NCI-H1105 (cell line): ENCODE measurements around the gene TRIM9.

ENCODE experiments used
- DNase-seq: peaks from one replicate; lab custom pipeline; 2025; lab: John Stamatoyannopoulos, UW

TRIM9 gene

GRCh38 chr14:51094901-51095853 is at the start of gene TRIM9:
TRIM9 (minus strand) TSS chr14:51095105; CDS start chr14:51094939, 166 bp downstream.
- peak; percentile 98 for DNase-seq

DNA sequence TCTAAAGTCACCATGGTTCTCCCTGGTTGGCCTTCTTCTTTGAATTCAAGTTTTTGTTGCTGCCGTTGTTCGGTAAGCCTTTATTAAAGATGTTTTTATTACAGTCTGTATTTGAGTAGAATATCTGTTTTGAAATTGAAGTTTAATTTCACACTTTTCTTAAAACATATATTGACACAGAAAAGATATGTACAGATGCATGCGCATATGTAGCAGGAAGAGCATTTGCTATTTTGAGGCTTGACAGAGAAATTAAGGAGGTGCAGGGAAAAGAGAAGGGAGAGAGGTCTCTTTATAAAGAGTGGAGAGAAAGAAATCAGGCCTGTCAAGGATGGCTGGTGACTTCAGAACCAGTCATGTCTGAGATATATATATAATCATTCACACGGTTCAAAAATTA is 46.0 kb upstream of the TRIM9 start:
- DNase-seq: no peak

GRCh38 chr14:51140338-51140737 is 45.4 kb upstream of the TRIM9 start:
- no peak for DNase-seq

- DNase-seq: no peak
These were observed 44.3 kb upstream of the TRIM9 start for GRCh38 chr14:51139121-51139681.

- DNase-seq: no peak
These were observed 43.6 kb upstream of the TRIM9 start for GRCh38 chr14:51138404-51139103.

- DNase-seq: no peak
These were observed 36.6 kb upstream of the TRIM9 start for GRCh38 chr14:51131516-51131915.

GRCh38 chr14:51129130-51129529 is 34.2 kb upstream of the TRIM9 start:
- DNase-seq: no peak

GRCh38 chr14:51124029-51124428 is 29.1 kb upstream of the TRIM9 start:
- DNase-seq: no peak

- no peak for DNase-seq
These were observed 26.2 kb upstream of the TRIM9 start for GRCh38 chr14:51121096-51121495.

- no peak for DNase-seq
These were observed 24.6 kb upstream of the TRIM9 start for GRCh38 chr14:51119411-51120051.

DNA sequence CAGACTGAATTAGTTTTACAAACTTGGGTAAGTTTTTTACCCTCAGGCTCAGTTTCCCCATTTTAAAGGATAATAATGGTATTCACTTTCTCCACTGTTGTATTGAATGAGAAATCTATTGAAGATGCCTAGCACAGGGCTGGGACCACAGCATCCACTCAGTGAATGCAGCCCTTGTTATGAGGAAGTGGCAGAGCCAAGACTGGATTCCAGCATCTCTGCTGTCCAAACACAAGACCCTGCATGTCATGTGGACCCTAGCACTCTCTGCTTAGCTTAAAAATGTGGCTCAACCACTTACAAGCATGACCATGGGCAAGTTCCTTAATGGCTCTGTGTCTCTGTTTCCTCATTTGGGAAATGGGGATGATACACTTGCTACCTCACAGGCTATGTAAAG is 24.1 kb upstream of the TRIM9 start:
- DNase-seq: no peak

DNA sequence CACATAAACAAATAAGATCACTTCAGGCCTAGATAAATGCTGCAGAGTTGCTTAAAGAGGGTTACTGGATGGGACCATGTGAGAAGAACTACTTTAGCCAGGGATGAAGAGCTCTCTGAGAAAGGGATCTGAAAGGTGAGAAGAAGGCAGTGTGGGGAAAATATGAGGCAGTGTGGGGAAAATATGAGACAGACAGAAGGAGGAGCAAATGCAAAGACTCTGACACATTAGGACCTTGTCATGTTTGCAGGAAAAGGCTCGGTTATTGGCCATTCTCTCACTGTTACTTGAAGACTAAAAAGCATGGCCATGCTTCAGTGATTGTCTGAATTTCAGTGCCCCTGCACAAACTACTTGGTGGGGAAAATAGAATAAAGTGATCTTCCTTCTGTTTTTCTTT is 22.7 kb upstream of the TRIM9 start:
- no peak for DNase-seq

- DNase-seq: no peak
These were observed 21.8 kb upstream of the TRIM9 start for GRCh38 chr14:51116682-51117081.

DNA sequence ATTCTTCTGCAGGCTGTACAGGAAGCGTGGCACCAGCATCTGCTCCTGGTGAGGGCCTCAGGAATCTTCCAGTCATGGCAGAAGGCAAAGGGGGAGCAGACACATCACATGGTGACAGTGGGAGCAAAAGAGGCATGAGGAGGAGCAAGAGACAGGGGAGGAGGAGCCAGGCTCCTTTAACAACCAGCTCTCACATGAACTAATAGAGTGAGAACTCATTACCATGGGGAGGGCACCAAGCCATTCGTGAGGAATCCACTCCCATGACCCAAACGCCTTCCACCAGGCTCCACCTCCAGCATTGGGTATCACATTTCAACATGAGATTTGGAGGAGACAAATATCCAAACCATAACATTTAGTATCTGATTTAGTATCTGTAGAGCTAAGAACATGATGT is 14.7 kb upstream of the TRIM9 start:
- DNase-seq: no peak

DNA sequence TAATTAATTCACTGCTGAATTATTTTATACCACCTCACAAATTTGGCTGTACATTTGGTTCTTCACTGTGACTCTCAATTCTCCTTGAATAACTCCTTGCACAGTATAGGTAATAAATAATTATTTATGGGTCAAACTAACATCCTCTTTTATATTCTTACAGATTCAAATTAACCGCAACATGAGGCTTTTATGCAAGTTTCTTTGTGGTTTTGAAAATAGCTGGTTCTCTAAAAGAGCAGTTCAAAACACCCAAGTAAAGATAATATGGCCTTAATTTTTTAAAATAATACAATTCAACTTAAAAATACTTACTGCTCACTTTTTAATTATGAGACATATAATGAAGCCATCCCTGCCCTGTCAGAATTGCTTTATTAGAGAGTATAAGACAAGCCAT is 12.9 kb upstream of the TRIM9 start:
- no peak for DNase-seq

DNA sequence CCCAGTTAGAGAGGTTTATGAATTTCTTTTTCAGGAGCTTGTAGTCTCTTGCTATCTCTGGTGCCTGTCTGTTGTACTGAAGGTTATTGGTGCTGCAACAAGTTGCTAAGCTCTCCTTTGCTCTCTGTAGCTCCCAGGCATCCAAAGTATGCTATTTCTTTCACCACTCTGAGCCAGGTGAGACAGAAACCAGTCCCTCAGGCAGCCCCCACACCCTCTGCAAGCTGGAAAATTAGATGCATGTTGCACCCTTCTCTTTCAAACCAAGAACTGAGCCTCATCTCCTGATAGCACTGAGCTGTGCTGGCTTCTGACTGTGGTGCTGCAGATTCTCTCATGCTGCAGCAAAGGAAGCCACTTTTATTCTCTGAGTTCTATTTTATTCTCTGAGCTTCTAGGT is 9.6 kb upstream of the TRIM9 start:
- DNase-seq: no peak

- DNase-seq: no peak
These were observed 2.4 kb upstream of the TRIM9 start for GRCh38 chr14:51097287-51097686.

- no peak for DNase-seq
These were observed 2.0 kb upstream of the TRIM9 start for GRCh38 chr14:51096870-51097269.

- DNase-seq: no peak
These were observed 1.2 kb upstream of the TRIM9 start for GRCh38 chr14:51095854-51096823.

GRCh38 chr14:51094282-51094821 is 553 bp downstream of the TRIM9 start:
- peak; percentile 8 for DNase-seq
